GM18519 (cell line): ENCODE data around the gene RPL28.

Source experiments
- ATAC-seq: cut with Tn5 transposase; IDR thresholded peaks from one replicate; pipeline ENCODE4 v1.9.1; 2021; ENCODE audit warnings: mild to moderate bottlenecking, moderate library complexity; ENCODE audit not compliant: unreplicated experiment, low FRiP score

The RPL28 gene

GRCh38 chr19:55352549-55353145 lies 33.1 kb upstream of the RPL28 start:
- no peak for ATAC-seq

DNA sequence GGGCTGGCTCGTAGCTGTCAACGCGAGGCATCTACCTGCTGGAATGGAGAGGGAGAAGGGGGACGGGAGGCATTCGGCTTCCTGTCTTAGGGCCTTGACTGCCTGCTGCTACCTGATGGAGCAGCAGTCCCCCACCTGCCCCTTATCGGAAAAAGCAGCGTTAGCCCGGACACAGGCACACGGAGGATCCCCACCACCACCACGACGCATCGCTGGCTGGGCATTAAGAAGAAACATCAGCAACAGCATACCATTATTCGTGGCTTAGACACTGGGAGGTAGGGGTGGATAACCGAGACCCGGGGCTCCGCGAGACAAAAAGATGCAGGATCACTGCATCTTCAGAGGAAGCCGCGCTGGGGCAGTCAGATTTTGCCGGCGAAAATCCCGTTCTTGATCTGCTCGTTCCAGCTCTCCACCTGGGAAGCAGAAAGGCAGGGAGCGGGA lies 32.4 kb upstream of the RPL28 start:
- ATAC-seq, result no peak

GRCh38 chr19:55353803-55354697 lies 31.7 kb upstream of the RPL28 start:
- no peak for ATAC-seq

GRCh38 chr19:55354698-55355212 lies 31.0 kb upstream of the RPL28 start, which contains the start of gene COX6B2:
Gene COX6B2, minus strand, starts transcription at chr19:55354719. Its CDS starts 198 bp downstream, at chr19:55354521.
- ATAC-seq, result no peak

GRCh38 chr19:55355213-55355821 lies 30.4 kb upstream of the RPL28 start:
- no peak for ATAC-seq

GRCh38 chr19:55358493-55358892 lies 27.2 kb upstream of the RPL28 start:
- ATAC-seq, result no peak

GRCh38 chr19:55358943-55359908 lies 26.5 kb upstream of the RPL28 start:
- no peak for ATAC-seq

GRCh38 chr19:55360902-55361301 lies 24.8 kb upstream of the RPL28 start:
- ATAC-seq, result no peak

DNA sequence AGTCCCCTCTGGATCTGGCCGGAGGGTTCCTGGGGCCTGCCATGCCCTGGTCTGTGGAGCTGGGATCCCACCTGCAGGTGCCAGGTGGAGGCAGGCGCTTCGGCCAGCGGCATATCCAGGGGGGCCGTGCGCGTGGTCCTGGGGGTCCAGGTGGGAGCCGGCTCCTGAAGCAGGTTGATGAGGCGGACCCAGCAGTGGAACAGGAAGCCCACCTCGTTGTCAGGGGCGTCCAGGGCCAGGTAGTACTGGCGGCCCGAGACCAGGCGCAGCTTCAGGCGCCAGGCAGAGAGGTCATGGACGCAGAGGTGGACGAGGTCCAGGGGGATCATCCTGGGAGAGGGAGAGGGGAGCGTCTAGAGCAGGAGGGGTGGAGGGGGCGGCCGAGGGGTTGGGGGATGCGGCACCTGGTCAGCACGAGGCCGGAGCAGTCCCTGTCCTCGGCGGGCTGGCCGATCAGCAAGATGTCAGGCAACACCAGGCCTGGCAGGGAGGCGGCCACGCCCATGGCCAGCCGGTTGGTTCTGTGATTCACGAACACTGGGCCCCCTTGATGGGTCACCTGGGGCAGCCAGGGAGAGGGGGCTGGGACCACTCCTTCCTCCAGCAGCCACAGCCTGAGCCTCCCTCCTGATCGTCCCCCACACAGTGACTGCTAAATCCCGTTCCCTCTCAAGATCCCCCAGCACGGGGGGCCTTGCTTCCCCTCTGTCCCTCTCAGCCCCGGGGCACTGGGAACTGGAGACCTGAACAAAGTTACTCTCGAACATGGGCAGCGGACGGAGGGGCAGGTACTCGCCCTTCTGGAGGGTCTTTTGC lies 23.4 kb upstream of the RPL28 start:
- ATAC-seq, result no peak

DNA sequence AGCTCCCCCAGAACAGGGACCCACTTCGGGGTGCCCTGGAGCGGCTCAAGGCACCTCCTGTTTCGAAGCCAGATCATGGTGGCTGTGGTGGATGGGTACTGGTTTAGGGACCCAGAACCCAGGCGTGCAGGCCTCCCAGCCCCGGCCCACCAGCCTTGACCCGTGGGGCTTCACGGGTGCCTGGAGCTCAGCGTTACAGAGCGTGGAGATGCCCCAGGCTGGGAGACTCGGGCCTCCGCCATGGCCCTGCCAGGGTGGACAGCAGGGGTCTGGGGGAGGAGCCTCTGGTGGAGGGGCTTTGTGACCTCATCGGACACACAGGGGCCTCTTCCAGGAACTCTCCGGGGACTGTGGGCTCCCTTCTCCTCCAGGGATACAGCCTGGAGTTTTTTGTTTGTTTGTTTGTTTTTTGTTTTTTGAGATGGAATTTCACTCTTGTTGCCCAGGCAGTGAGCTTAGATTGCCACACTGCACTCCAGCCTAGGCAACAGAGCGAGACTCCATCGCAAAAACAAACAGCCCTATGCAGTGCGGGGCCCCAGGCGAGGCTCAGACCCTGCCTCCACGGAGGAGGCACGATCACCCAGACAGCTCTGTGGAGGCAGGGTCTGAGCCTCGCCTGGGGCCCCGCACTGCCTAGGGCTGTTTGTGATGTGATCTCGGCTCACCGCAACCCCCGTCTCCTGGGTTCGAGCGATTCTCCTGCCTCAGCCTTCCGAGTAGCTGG lies 22.6 kb upstream of the RPL28 start, which contains the start of gene GARIN5B:
TSS of gene GARIN5B (minus strand) at position 271 of the 727 bp plus-strand sequence. CDS start at position 77, 194 bp downstream.
- ATAC-seq, result no peak

DNA sequence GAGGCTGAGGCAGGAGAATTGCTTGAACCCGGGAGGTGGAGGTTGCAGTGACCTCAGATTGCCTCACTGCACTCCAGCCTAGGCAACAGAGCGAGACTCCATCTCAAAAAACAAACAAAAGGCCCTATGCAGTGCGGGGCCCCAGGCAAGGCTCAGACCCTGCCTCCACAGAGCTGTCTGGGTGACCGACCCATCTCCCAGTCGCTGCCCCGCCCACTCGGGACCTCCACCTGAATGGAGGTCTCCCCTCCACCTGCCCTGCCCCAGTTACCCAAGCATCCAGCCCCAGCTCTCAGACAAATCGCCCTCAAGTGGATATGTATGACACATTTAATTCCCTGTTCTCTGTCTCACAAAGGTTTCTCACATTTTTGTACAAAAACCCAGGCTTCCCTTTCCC lies 20.5 kb upstream of the RPL28 start:
- ATAC-seq, result no peak

DNA sequence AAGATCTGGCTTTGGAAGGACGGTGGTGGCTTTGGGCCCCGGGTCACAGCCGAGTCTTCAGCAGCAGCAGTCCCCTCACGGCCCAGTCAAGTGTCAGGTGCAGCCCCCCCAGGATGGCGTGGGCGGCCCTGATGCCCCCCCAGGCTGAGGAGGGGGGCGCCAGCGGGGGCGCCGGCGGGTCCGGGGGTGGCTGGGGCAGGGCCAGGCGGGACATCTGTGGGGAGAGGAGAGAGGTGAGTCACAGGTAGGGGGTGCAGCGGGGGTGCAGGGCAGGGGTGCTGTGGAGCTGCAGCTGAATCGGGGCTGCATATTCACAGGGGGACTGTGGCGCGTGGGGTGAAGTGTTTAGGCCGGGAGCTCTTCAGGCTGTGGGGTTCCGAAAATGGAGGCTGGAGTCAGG lies 19.8 kb upstream of the RPL28 start:
- no peak for ATAC-seq

DNA sequence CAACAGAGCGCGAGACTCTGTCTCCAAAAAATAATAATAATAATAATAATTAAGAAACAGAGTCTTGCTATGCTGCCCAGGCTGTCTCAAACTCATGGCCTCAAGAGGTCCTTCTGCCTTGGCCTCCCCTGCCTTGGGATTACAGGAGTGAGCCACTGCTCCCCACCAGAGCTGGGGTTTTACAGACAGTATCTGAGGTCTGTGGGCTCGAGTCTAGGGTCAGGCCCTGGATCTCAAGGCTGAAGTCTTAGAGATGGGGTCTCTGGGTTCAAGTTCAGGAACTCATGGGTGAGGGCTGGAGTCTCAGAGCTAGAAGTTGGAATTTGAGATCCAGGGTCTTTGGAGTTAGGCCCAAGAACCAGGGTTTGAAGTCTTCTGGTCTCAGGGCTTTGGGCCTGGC lies 18.9 kb upstream of the RPL28 start:
- ATAC-seq, result no peak

GRCh38 chr19:55368106-55368505 lies 17.6 kb upstream of the RPL28 start:
- ATAC-seq, result no peak

DNA sequence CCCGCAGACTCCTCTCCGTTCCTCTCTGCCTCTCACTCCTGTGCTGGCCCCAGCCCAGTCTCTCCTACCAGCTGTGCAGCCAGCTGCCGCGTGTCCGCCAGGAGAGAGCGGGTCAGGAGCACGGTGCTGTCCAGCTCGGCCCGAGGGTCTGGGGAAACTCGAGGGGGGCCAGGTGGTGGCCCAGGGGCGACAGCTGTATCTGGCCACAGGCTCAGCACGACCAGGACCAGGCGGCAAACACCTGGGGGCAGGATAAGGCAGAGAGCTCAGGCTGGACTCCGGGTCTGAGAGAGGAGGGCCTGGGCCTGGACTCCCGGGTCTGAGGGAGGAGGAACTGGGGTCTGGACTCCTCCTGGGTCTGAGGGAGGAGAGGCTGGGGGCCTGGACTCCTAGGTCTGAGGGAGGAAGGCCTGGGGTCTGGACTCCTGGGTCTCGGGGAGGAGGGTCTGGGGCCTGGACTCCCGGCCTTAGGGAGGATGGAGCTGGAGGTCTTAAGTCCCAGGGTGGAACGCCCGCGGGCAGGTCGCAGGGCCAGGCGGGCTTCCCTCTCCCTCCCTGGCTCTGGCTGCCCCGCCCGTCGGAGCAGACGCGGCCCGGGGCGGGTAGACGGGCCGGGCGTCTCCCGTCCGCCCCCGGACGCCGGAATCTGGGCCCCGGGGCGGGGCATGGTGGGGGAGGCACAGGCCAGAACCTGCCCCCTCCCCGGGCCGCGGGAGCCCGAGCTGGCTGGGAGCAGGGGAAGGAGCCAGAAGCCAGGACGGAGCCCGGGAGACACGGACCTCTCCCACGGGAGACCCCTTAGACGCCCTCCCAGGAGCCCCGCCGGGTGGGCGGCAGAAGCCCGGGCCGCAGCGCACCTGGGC lies 16.8 kb upstream of the RPL28 start:
- ATAC-seq, result no peak

DNA sequence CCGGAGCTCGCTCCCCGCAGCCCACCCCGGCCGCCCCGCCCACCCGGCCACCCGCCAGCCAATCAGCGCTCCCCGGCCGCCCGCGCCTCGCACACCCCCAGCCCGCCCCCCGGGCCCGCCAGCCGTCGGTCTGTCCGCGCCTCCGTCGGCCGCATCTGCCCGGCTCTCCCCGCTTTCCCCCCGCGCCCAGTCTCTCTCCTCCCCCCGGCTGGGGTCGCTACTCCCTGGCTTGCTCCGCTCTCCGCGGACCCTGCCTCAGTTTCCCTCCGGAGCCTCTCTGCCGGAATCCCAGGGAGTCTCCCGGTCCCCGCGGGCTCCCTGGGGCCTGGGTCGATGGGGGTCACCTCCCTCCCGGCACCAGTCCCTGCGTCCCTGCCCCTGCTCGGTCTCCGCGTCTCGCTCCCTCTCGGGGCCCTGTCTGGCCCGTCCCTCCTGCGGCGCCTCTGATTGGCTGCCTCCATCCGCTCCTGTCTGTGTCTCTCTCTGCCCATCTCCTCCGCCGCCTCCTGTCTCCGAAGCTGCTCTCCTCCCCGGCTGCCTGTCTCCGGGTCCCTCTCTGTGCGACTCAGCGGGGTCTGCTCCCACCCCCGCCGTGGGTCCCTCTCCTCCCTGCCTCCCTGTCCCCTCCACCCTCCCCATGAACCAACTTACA lies 16.0 kb upstream of the RPL28 start:
- ATAC-seq, result no peak
